ENCODE data around the gene TNRC6A.

- TF ChIP-seq CTCF (conservative IDR thresholded peaks at IDR 0.05; ENCODE audit: low read length): no peak
- no peak for TF ChIP-seq EZH2phosphoT487 (IDR thresholded peaks at IDR 0.05; ENCODE audit: borderline replicate concordance)
Observed at GRCh38 chr16:24766057-24766456, 36.6 kb downstream of the TNRC6A start.
